Ovary (tissue), 9 donors: ENCODE measurements around the gene ABHD6. TPM values are rescaled to one million over a fixed set of nuclear protein-coding genes. Genes with fewer than 3 reads are reported as not detected.

Experiments
- DNase-seq, 5 donors: peaks; one replicate each; pipeline ENCODE4 v3.0.0-alpha.2; 2019 to 2020
- H3K27ac ChIP-seq, 2 donors: fragments of 200-600 bp; one replicate each; pipeline versions ENCODE4 v1.5.1 to v1.8.0; 2019 to 2022
- H3K27me3 ChIP-seq: fragments of 200-600 bp; one replicate; pipeline ENCODE4 v1.8.0; 2022
- H3K36me3 ChIP-seq: fragments of 200-600 bp; sonication (generic); one replicate; pipeline ENCODE4 v1.5.1; 2019
- H3K4me1 ChIP-seq: one replicate; pipeline ENCODE4 v1.8.1; 2013; ENCODE audit warnings: mild to moderate bottlenecking, moderate library complexity; ENCODE audit not compliant: insufficient read depth
- H3K4me3 ChIP-seq: fragments of 200-600 bp; sonication (generic); one replicate; pipeline ENCODE4 v1.5.1; 2017
- H3K9me3 ChIP-seq, 2 donors: fragments of 200-600 bp in 1 of 2; sonication (generic) in 1 of 2; one replicate each; pipeline versions ENCODE4 v1.5.1 to v1.8.1; 2013 to 2019; ENCODE audit warnings: mild to moderate bottlenecking in 1 of 2, moderate library complexity in 1 of 2
- EP300 ChIP-seq: sonication (generic); formaldehyde crosslinking; IDR thresholded peaks from one replicate; pipeline ENCODE4 v1.6.1; 2017; ENCODE audit warnings: antibody characterized with exemption
- POLR2A ChIP-seq: fragments of 450-650 bp; IDR thresholded peaks from one replicate; pipeline ENCODE4 v1.6.1; 2017; ENCODE audit warnings: antibody characterized with exemption, mild to moderate bottlenecking, moderate library complexity
- WGBS, 3 donors: extraction: QIAGEN DNeasy Blood & Tissue Kit in 1 of 3; methylation state at CpG; one replicate each; pipeline versions ENCODE4 v1.1.5 to v1.1.7; 2013 to 2017; 5-methylcytosine and 5-hydroxymethylcytosine counted together
- intact Hi-C, 4 donors: fragments of 100-400 bp; cut with DNase I; formaldehyde crosslinking; loops; one replicate each; pipeline versions ENCODE4 v1.11.0 to v1.15.1; 2022 to 2023
- polyA plus RNA-seq, 2 donors: library from polyadenylated mRNA; stranded (reverse); fragments of 200-250 nt in 1 of 2; fragments of 350-450 nt in 1 of 2; fragmentation: Illumina TruSeq in 1 of 2; extraction: RNeasy Lipid Tissue Mini Kit (QIAGEN cat#74804) in 1 of 2; gene quantifications; one replicate each; pipeline ENCODE4 v1.2.3, GENCODE V29; 2013 to 2014
- total RNA-seq, 7 donors: library from RNA; depleted of rRNA in 2 of 7; stranded (reverse); fragments of >200 nt in 2 of 7; fragmentation: NEBNext Ultra II Directional in 3 of 7; extraction: Animal tissue kit (Norgen Biotek cat#: 25700) in 3 of 7; gene quantifications; one replicate each; pipeline versions ENCODE4 v1.1.0 to v1.2.4, GENCODE V29; 2016 to 2023
- TF ChIP-seq, protein P1 (sequence below), 3 donors: fragments of 450-650 bp in 2 of 3; fragments of 200-600 bp in 1 of 3; IDR thresholded peaks; one replicate each; pipeline versions ENCODE4 v1.5.1 to v1.8.0; 2016 to 2022; ENCODE audit warnings: antibody characterized with exemption in 3 of 3, mild to moderate bottlenecking in 1 of 3
- donor health status: DM: no; HTN: no; CAD: no; lungs with moderate emphysema.
- donor health status: DM: no; HTN: no; CAD: no.
- donor health status: Bipolar disorder and iron deficiency.
- donor health status: DM: yes; HTN: yes; CAD: no.
- donor health status: DM: no; HTN: no; CAD: no.
- donor health status: DM: yes; HTN: yes; CAD: no.

The ABHD6 gene
- total and polyA plus RNA-seq, 9 donors, result 4.8 to 36.6 (median 10.5) TPM

DNA sequence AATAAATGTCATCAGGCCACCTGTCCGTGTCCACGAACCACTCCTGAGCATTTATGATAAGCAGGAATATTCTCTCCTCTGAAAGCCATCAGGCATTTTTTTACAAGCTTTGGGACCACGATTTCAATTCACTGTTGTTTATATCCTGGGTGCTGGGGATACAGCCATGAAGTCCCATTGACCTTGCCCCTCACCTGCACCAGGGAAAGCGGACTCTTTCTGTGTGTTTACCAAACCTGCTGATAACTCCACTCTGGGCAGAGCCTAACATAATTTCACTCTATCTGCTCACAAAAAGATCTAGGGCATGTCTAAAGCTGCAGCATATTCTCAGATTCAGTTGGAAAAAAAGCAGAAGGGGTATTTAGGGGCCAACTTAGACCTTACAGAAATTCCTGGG lies 31.6 kb upstream of the ABHD6 start:
- Histone ChIP-seq H3K27me3 (no peaks in the 10 kb centered on the region), H3K4me1 (no peaks in the 10 kb centered on the region), H3K27ac (no peak overlapping the region), H3K9me3 (no peaks in the 10 kb centered on the region), H3K36me3 (no peaks in the 10 kb centered on the region), H3K4me3 (no peak overlapping the region)
- no peak for DNase-seq
- WGBS, 3 donors, result 72 to 79% (median 75%) methylated on average over 4 of the region's 4 CpGs
- TF ChIP-seq EP300, result no peak
- TF ChIP-seq POLR2A, result no peak
- TF ChIP-seq, protein P1, sequence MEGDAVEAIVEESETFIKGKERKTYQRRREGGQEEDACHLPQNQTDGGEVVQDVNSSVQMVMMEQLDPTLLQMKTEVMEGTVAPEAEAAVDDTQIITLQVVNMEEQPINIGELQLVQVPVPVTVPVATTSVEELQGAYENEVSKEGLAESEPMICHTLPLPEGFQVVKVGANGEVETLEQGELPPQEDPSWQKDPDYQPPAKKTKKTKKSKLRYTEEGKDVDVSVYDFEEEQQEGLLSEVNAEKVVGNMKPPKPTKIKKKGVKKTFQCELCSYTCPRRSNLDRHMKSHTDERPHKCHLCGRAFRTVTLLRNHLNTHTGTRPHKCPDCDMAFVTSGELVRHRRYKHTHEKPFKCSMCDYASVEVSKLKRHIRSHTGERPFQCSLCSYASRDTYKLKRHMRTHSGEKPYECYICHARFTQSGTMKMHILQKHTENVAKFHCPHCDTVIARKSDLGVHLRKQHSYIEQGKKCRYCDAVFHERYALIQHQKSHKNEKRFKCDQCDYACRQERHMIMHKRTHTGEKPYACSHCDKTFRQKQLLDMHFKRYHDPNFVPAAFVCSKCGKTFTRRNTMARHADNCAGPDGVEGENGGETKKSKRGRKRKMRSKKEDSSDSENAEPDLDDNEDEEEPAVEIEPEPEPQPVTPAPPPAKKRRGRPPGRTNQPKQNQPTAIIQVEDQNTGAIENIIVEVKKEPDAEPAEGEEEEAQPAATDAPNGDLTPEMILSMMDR (IDR thresholded peaks at IDR 0.05), result no peak
- intact Hi-C loops, result no loop called here

- no peak for DNase-seq
- Histone ChIP-seq H3K27me3 (no peaks in the 10 kb centered on the region), H3K36me3 (no peaks in the 10 kb centered on the region), H3K4me1 (no peaks in the 10 kb centered on the region), H3K4me3 (no peak overlapping the region), H3K9me3 (no peaks in the 10 kb centered on the region), H3K27ac (no peak overlapping the region)
- intact Hi-C loops, result no loop called here
- TF ChIP-seq POLR2A (no peak), EP300 (no peak)
- TF ChIP-seq, protein P1 (IDR thresholded peaks at IDR 0.05), result no peak
- WGBS, 3 donors, result 84 to 89% (median 88%) methylated on average over 5 of the region's 5 CpGs
Observed at GRCh38 chr3:58206406-58207011, 31.1 kb upstream of the ABHD6 start.

DNA sequence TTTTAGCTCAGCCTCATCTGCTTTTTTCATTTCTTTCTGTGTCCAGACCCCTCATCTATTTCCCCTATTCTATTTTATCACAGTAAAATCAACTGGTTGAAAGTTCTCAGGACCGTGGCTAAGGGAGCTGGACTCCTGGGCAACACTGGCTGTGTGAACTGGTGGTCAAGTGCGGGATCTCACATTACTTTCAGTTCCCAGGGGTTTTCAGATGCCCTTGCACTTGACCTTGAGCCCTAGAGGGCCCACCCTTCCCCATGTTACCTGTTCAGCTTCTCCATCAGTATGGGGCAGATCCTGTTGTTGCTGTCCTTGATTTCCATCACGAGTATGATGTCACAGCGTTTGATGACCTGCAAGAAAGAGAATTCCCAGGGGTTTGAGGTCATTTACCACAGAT lies 29.6 kb upstream of the ABHD6 start:
- DNase-seq, result no peak
- Histone ChIP-seq H3K36me3 (no peaks in the 10 kb centered on the region), H3K9me3 (no peaks in the 10 kb centered on the region), H3K27me3 (no peaks in the 10 kb centered on the region), H3K4me3 (no peak overlapping the region), H3K4me1 (no peaks in the 10 kb centered on the region), H3K27ac (no peak overlapping the region)
- WGBS, 3 donors, result 83 to 87% (median 84%) methylated on average over 4 of the region's 4 CpGs
- TF ChIP-seq EP300 (no peak), POLR2A (no peak)
- TF ChIP-seq, protein P1 (IDR thresholded peaks at IDR 0.05), result no peak
- intact Hi-C loops, result no loop called here

DNA sequence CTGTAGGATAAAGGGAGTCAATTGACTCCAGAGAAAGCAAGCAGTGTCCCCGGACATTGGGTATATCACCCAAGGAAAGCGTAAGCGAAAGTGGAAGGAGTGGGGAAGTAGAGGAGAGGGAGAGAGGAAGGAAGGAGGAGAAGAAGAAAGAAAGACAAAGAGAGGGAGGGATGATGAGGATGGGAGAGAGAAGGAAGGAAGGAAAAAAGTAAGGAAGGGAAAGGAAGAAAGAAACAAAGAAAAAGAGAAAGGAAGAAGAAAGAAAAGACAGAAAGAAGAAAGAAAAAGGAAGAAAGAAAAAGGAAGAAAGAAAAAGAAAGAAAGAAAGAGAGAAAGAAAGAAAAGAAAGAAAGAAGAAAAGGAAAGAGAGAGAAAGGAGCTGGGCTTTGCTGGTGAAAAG lies 27.7 kb upstream of the ABHD6 start:
- Histone ChIP-seq H3K27me3 (no peaks in the 10 kb centered on the region), H3K4me3 (no peak overlapping the region), H3K4me1 (no peaks in the 10 kb centered on the region), H3K36me3 (no peaks in the 10 kb centered on the region), H3K9me3 (no peaks in the 10 kb centered on the region), H3K27ac (no peak overlapping the region)
- intact Hi-C loops, result no loop called here
- 67 to 85% (median 77%) methylated on average over 3 of the region's 3 CpGs for WGBS, 3 donors
- no peak for DNase-seq
- no peak for TF ChIP-seq POLR2A
- TF ChIP-seq, protein P1 (IDR thresholded peaks at IDR 0.05), result no peak
- no peak for TF ChIP-seq EP300
